ENCODE measurements around the gene NOL11. TPM values are rescaled to one million over a fixed set of nuclear protein-coding genes. Genes with fewer than 3 reads are reported as not detected.

Gene NOL11
- total and polyA plus RNA-seq, 2 experiments from 2014 or later: 116 to 130 TPM

DNA sequence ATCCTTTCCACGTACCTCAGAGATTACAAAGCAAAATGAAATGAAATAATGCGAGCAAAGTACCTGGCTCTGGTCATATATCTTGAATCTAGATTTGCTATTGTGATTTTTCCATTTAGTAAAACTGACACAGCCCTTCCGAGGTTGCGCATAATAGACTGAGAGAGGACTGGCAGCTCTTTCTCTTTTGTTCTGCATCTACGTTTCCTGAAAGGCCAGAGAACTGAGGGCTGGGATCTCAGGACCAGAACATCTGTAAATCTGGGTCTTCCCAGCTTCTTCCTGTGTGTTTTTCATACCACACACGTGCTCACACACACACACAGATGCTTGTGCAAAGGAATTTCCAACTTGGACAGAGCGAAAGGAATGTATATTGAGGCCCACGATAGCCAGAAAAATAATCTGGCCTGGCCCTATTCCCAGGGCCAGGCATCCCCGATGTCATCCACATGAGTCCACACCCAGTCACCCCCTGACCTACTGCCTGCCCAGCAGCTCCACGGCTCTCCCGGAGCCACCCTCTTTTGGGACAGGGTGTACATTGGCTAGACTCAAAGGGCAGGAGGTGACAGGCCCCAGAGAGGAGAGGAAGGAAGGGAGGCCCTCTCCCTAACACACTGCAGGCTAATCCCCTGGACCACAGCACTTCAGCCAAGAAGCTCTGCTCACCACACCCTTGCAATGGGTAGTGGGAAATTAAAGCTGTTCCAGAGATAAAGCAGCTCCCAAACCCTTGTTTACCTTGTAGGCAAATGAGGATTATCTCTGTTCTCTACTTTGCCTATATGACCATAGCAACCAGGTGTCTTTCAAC lies 41.8 kb downstream of the NOL11 start (continued):
- TF ChIP-seq, protein P1, sequence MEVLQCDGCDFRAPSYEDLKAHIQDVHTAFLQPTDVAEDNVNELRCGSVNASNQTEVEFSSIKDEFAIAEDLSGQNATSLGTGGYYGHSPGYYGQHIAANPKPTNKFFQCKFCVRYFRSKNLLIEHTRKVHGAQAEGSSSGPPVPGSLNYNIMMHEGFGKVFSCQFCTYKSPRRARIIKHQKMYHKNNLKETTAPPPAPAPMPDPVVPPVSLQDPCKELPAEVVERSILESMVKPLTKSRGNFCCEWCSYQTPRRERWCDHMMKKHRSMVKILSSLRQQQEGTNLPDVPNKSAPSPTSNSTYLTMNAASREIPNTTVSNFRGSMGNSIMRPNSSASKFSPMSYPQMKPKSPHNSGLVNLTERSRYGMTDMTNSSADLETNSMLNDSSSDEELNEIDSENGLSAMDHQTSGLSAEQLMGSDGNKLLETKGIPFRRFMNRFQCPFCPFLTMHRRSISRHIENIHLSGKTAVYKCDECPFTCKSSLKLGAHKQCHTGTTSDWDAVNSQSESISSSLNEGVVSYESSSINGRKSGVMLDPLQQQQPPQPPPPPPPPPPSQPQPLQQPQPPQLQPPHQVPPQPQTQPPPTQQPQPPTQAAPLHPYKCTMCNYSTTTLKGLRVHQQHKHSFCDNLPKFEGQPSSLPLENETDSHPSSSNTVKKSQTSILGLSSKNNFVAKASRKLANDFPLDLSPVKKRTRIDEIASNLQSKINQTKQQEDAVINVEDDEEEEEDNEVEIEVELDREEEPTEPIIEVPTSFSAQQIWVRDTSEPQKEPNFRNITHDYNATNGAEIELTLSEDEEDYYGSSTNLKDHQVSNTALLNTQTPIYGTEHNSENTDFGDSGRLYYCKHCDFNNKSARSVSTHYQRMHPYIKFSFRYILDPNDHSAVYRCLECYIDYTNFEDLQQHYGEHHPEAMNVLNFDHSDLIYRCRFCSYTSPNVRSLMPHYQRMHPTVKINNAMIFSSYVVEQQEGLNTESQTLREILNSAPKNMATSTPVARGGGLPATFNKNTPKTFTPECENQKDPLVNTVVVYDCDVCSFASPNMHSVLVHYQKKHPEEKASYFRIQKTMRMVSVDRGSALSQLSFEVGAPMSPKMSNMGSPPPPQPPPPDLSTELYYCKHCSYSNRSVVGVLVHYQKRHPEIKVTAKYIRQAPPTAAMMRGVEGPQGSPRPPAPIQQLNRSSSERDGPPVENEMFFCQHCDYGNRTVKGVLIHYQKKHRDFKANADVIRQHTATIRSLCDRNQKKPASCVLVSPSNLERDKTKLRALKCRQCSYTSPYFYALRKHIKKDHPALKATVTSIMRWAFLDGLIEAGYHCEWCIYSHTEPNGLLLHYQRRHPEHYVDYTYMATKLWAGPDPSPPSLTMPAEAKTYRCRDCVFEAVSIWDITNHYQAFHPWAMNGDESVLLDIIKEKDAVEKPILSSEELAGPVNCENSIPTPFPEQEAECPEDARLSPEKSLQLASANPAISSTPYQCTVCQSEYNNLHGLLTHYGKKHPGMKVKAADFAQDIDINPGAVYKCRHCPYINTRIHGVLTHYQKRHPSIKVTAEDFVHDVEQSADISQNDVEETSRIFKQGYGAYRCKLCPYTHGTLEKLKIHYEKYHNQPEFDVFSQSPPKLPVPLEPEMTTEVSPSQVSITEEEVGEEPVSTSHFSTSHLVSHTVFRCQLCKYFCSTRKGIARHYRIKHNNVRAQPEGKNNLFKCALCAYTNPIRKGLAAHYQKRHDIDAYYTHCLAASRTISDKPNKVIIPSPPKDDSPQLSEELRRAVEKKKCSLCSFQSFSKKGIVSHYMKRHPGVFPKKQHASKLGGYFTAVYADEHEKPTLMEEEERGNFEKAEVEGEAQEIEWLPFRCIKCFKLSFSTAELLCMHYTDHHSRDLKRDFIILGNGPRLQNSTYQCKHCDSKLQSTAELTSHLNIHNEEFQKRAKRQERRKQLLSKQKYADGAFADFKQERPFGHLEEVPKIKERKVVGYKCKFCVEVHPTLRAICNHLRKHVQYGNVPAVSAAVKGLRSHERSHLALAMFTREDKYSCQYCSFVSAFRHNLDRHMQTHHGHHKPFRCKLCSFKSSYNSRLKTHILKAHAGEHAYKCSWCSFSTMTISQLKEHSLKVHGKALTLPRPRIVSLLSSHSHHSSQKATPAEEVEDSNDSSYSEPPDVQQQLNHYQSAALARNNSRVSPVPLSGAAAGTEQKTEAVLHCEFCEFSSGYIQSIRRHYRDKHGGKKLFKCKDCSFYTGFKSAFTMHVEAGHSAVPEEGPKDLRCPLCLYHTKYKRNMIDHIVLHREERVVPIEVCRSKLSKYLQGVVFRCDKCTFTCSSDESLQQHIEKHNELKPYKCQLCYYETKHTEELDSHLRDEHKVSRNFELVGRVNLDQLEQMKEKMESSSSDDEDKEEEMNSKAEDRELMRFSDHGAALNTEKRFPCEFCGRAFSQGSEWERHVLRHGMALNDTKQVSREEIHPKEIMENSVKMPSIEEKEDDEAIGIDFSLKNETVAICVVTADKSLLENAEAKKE (CRISPR knock-in tag; IDR thresholded peaks at IDR 0.05): no peak
- TF ChIP-seq EZH2phosphoT487 (IDR thresholded peaks at IDR 0.05; ENCODE audit: unreplicated experiment) (no peak), POLR2AphosphoS5 (IDR thresholded peaks at IDR 0.05; ENCODE audit: low read depth) (no peak), ZNF331 (CRISPR knock-in tag; IDR thresholded peaks at IDR 0.05; ENCODE audit: low read depth) (no peak), EZH2 (IDR thresholded peaks at IDR 0.05; ENCODE audit: low read depth, unreplicated experiment) (no peak), NANOG (IDR thresholded peaks at IDR 0.05; ENCODE audit: borderline replicate concordance) (no peak), CREB1 (CRISPR knock-in tag; IDR thresholded peaks at IDR 0.05; ENCODE audit: low read depth) (no peak), STAT1 (IDR thresholded peaks at IDR 0.05; ENCODE audit: unreplicated experiment) (no peak)

DNA sequence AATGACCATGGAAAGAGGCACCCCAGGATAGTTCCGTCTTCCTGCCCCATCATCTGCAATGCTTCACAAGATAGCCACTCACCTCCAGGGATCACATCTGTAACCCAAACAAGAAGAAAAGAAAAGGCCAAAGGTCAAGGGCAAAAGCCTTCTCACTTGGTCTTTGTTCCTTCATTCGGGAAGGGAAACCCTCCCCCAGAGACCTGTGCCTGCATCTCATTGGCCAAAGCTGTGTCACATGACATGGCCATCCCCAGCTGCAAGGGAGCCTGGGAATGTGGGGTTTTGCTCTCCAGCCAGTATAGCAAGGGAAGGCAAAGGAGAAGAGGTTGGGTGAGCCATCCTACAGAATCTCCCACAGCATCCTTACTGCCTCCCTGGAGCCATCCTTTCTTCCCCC lies 47.9 kb downstream of the NOL11 start:
- H3K9me3 Mint-ChIP-seq: no peaks in the 10 kb centered on the region
- no peak overlapping the region for H3K27ac Mint-ChIP-seq

More for the DNA sequence above, 47.9 kb downstream of the NOL11 start:
- Histone ChIP-seq H3F3A (replicated peaks; ENCODE audit: low read depth) (no peaks in the 10 kb centered on the region), H3K4me2 (no peak overlapping the region), H3K27me3 (ENCODE audit: insufficient read depth) (no peaks in the 10 kb centered on the region), H3K36me3 (ENCODE audit: insufficient read depth) (no peaks in the 10 kb centered on the region), H3K9me2 (ENCODE audit: insufficient read depth) (no peaks in the 10 kb centered on the region), H3K27ac (ENCODE audit: low read depth) (no peak overlapping the region), H4K20me1 (replicated peaks; ENCODE audit: insufficient read depth) (no peaks in the 10 kb centered on the region), H3K79me2 (replicated peaks; ENCODE audit: insufficient read depth) (no peaks in the 10 kb centered on the region), H2AFZ (no peak overlapping the region), H3K4me1 (ENCODE audit: insufficient read depth) (no peaks in the 10 kb centered on the region), H3K4me3 (no peak overlapping the region)
- Mint-ChIP-seq H3K36me3 (ENCODE audit: low read depth) (no peaks in the 10 kb centered on the region), H3K4me1 (no peaks in the 10 kb centered on the region), H3K27me3 (ENCODE audit: insufficient read depth, low read depth, poor library complexity) (peaks cover 3% of the 10 kb centered on the region), H3K4me3 (no peak overlapping the region)
- ATAC-seq (no peak), DNase-seq (ENCODE audit: low spot score) (no peak)
- TF ChIP-seq, protein P2, sequence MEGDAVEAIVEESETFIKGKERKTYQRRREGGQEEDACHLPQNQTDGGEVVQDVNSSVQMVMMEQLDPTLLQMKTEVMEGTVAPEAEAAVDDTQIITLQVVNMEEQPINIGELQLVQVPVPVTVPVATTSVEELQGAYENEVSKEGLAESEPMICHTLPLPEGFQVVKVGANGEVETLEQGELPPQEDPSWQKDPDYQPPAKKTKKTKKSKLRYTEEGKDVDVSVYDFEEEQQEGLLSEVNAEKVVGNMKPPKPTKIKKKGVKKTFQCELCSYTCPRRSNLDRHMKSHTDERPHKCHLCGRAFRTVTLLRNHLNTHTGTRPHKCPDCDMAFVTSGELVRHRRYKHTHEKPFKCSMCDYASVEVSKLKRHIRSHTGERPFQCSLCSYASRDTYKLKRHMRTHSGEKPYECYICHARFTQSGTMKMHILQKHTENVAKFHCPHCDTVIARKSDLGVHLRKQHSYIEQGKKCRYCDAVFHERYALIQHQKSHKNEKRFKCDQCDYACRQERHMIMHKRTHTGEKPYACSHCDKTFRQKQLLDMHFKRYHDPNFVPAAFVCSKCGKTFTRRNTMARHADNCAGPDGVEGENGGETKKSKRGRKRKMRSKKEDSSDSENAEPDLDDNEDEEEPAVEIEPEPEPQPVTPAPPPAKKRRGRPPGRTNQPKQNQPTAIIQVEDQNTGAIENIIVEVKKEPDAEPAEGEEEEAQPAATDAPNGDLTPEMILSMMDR (conservative IDR thresholded peaks at IDR 0.05; ENCODE audit: low read depth in 2 of 2): no peak
- TF ChIP-seq, protein P3, sequence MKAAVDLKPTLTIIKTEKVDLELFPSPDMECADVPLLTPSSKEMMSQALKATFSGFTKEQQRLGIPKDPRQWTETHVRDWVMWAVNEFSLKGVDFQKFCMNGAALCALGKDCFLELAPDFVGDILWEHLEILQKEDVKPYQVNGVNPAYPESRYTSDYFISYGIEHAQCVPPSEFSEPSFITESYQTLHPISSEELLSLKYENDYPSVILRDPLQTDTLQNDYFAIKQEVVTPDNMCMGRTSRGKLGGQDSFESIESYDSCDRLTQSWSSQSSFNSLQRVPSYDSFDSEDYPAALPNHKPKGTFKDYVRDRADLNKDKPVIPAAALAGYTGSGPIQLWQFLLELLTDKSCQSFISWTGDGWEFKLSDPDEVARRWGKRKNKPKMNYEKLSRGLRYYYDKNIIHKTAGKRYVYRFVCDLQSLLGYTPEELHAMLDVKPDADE (IDR thresholded peaks at IDR 0.05): no peak

Measured in GM23338 (cell line).